GM13977 (cell line): ENCODE data around the gene SMTNL2.
"Not testable (repeated sequence)": the region's sequence is repeated elsewhere in the genome, so short reads cannot be mapped to it uniquely, and the experiment has no call there.

Source experiments
- DNase-seq: peaks from one replicate; pipeline ENCODE4 v3.0.0; 2012; ENCODE audit warnings: low spot score
- CTCF ChIP-seq: IDR thresholded peaks from 2 replicates; pipeline ENCODE4 v1.5.1; 2012; ENCODE audit warnings: mild to moderate bottlenecking, control low read depth; ENCODE audit not compliant: insufficient read depth; ENCODE audit errors: extremely low read depth, missing control alignments
- in situ Hi-C: fragments of 300-500 bp; cut with MboI; formaldehyde crosslinking; loops from one replicate; pipeline ENCODE4 v1.12.0; 2022; ENCODE audit warnings: low sequenced_read_pairs, low pct_unique_long_range_greater_than_20kb, mixed read lengths, inconsistent platforms; ENCODE audit not compliant: unreplicated experiment

SMTNL2 gene

DNA sequence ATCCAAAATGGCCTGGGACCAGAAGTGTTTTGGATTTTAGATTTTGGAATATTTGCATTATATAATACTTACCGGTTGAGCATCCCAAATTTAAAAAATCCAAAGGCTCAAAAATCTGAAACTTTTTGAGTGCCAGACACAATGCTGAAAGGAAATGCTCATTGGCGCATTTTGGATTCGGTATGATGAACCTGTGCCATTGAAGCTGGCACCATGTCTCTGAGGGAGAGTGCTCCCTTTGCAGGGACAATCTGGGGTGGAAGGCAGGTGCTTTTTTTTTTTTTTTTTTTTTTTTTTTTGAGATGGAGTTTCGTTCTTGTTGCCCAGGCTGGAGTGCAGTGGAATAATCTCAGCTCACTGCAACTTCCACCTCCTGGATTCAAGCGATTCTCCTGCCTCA lies 17.7 kb downstream of the SMTNL2 start:
- no peak for TF ChIP-seq CTCF
- no peak for DNase-seq
- in situ Hi-C loops, result no loop called here

GRCh38 chr17:4604111-4604644 lies 19.8 kb downstream of the SMTNL2 start:
- DNase-seq, result no peak
- in situ Hi-C loops, result no loop called here
- no peak for TF ChIP-seq CTCF

DNA sequence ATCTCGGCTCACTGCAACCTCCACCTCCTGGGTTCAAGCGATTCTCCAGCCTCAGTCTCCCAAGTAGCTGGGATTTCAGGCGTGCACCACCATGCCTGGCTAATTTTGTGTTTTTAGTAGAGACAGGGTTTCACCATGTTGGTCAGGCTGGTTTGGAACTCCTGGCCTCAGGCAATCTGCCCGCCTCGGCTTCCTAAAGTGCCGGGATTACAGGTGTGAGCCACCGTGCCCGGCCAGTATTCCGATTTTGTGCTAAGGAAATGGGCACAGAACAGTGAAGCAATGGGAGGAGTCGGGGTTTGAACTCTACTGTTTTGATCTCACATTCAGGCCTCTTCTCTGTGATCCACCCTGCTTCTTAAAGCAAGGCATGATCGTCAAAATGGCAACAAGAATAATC lies 20.4 kb downstream of the SMTNL2 start:
- DNase-seq, in situ Hi-C loops: not testable (repeated sequence)

GRCh38 chr17:4605826-4606225 lies 21.5 kb downstream of the SMTNL2 start:
- DNase-seq, result no peak
- in situ Hi-C loops, result no loop called here

DNA sequence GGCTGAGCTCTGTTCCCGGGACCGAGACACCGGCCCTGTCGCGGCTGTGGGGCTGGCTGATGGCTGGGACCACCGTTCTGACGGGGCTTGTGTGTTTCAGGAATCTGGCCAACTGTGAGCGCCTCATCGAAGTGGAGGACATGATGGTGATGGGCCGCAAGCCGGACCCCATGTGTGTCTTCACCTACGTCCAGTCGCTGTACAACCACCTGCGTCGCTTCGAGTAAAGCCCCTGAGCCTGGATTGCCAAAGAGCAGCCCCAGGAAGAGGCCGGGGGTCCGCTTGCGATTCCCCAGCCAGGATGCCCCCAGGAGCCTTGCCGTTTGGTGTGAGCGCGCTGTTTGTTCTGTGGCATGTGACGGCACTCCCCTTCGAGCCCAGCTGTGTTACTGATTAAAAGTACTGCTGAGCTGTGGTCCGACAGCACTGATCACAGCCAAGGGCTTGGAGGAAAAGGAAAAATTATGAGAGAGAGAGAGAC lies 23.0 kb downstream of the SMTNL2 start:
- no peak for TF ChIP-seq CTCF
- in situ Hi-C loops, result no loop called here
- no peak for DNase-seq

More at GRCh38 chr17:4605826-4606225, 21.5 kb downstream of the SMTNL2 start:
- no peak for TF ChIP-seq CTCF

- peak; percentile 19 for DNase-seq
- TF ChIP-seq CTCF, result no peak
- in situ Hi-C loops, result no loop called here
Measured at GRCh38 chr17:4607773-4608187, 23.5 kb downstream of the SMTNL2 start.

DNA sequence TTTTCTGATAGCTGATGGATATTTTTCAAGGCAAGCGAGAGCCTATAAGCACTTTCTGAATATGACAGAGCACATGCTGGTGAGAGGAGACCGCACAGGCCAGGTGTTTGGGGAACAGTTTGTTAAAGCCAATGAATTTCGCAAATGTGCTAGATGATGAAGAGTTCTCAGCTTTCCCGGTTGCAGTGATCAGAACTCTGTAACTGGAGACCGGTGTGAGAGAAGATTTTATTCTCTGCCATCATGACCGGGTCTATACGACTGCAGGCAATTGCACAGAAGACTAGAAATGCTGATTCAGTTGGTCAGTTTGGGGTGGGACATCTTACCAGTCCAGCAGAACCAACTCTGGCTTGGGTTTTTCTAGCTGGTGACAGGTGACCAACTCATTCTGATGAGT lies 25.4 kb downstream of the SMTNL2 start:
- TF ChIP-seq CTCF, result no peak

More for the DNA sequence above, 25.4 kb downstream of the SMTNL2 start:
- no peak for DNase-seq
- in situ Hi-C loops, result no loop called here
